Upper lobe of left lung (tissue), 4 donors: ENCODE results near the gene DNAH17.

Experiments used
- EP300 ChIP-seq, 4 donors: sonication (generic); formaldehyde crosslinking; IDR thresholded peaks; one replicate each; pipeline ENCODE4 v1.5.1; 2017; ENCODE audit warnings: antibody characterized with exemption in 4 of 4, control low read depth in 2 of 4
- POLR2A ChIP-seq, 4 donors: fragments of 450-650 bp; IDR thresholded peaks; one replicate each; pipeline ENCODE4 v1.5.1; 2016 to 2017; ENCODE audit warnings: antibody characterized with exemption in 4 of 4, mild to moderate bottlenecking in 2 of 4
- POLR2AphosphoS5 ChIP-seq, 2 donors: sonication (generic); formaldehyde crosslinking; IDR thresholded peaks; one replicate each; pipeline ENCODE4 v1.5.1; 2017; ENCODE audit warnings: antibody characterized with exemption in 2 of 2
- TF ChIP-seq, protein P1 (sequence below), 6 experiments: fragments of 450-650 bp in 4 of 6; fragments of 200-600 bp in 2 of 6; sonication (generic) in 2 of 6; IDR thresholded peaks; one replicate each; pipeline ENCODE4 v1.5.1; 2016 to 2019; ENCODE audit warnings: antibody characterized with exemption in 6 of 6

DNA sequence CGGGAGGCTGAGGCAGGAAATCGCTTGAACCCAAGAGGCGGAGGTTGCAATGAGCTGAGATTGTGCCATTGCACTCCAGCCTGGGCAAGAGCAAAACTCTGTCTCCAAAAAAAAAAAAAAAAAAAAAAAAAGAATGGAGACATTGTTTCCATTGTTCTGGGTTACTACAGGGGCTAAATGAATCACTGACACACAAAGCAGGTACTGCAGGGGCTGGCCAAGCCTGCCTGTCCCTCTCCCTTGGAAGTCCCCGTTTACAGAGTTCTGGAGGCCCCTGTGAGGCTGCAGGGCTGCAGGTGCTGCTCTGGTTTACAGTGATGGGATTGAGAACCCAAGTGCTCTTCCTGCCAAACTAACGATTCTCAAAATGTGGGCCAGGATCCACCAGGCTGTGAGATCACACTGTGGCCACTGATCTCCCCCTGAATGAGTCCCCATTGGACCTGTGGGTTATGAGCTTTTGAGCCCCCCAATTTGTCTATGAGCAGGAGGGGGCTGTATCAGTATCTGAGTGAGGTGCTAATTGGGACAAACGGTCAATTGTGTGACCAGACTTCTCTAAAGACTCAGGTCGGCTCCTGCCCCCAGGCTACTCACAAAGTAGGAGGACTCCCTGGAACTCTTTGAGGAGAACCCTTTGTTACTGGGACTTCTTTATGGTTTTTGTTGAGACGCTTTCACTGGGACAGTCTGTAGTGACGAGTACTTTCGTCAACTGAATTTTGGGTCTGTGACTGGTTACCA is 39.0 kb downstream of the DNAH17 start:
- TF ChIP-seq, protein P1, sequence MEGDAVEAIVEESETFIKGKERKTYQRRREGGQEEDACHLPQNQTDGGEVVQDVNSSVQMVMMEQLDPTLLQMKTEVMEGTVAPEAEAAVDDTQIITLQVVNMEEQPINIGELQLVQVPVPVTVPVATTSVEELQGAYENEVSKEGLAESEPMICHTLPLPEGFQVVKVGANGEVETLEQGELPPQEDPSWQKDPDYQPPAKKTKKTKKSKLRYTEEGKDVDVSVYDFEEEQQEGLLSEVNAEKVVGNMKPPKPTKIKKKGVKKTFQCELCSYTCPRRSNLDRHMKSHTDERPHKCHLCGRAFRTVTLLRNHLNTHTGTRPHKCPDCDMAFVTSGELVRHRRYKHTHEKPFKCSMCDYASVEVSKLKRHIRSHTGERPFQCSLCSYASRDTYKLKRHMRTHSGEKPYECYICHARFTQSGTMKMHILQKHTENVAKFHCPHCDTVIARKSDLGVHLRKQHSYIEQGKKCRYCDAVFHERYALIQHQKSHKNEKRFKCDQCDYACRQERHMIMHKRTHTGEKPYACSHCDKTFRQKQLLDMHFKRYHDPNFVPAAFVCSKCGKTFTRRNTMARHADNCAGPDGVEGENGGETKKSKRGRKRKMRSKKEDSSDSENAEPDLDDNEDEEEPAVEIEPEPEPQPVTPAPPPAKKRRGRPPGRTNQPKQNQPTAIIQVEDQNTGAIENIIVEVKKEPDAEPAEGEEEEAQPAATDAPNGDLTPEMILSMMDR (IDR thresholded peaks at IDR 0.05): no peak
- no peak for TF ChIP-seq POLR2AphosphoS5 (IDR thresholded peaks at IDR 0.05)
- no peak for TF ChIP-seq EP300 (IDR thresholded peaks at IDR 0.05)
- TF ChIP-seq POLR2A (IDR thresholded peaks at IDR 0.05): no peak
